ENCODE results near the gene TPRA1. TPM values are rescaled to one million over a fixed set of nuclear protein-coding genes. Genes with fewer than 3 reads are reported as not detected.

TPRA1 gene
- total and polyA plus RNA-seq, 2 experiments from 2014 or later = 16.7 to 30.4 TPM

GRCh38 chr3:127584734-127585133 lies 5.8 kb downstream of the TPRA1 start:
- H3K36me3 ChIP-seq (ENCODE audit: insufficient read depth) = no peaks in the 10 kb centered on the region
- DNase-seq (ENCODE audit: low spot score) (no peak), ATAC-seq (no peak)
- Mint-ChIP-seq H3K27ac (no peak overlapping the region), H3K4me1 (peaks cover 11% of the 10 kb centered on the region; the same call in 2 of the 3 replicates), H3K36me3 (ENCODE audit: low read depth) (no peaks in the 10 kb centered on the region; the same call in 1 of the 3 replicates), H3K4me3 (no peak overlapping the region), H3K27me3 (ENCODE audit: insufficient read depth, low read depth, poor library complexity) (peaks cover 10% of the 10 kb centered on the region), H3K9me3 (no peaks in the 10 kb centered on the region)
- H3K4me1 ChIP-seq (ENCODE audit: insufficient read depth) = peaks cover 5% of the 10 kb centered on the region; the same call in 1 of the 2 replicates
- TF ChIP-seq, protein P1, sequence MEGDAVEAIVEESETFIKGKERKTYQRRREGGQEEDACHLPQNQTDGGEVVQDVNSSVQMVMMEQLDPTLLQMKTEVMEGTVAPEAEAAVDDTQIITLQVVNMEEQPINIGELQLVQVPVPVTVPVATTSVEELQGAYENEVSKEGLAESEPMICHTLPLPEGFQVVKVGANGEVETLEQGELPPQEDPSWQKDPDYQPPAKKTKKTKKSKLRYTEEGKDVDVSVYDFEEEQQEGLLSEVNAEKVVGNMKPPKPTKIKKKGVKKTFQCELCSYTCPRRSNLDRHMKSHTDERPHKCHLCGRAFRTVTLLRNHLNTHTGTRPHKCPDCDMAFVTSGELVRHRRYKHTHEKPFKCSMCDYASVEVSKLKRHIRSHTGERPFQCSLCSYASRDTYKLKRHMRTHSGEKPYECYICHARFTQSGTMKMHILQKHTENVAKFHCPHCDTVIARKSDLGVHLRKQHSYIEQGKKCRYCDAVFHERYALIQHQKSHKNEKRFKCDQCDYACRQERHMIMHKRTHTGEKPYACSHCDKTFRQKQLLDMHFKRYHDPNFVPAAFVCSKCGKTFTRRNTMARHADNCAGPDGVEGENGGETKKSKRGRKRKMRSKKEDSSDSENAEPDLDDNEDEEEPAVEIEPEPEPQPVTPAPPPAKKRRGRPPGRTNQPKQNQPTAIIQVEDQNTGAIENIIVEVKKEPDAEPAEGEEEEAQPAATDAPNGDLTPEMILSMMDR (conservative IDR thresholded peaks at IDR 0.05; ENCODE audit: low read depth in 2 of 2) = no peak
- no peak for TF ChIP-seq STAT1 (IDR thresholded peaks at IDR 0.05; ENCODE audit: unreplicated experiment)
- TF ChIP-seq, protein P2, sequence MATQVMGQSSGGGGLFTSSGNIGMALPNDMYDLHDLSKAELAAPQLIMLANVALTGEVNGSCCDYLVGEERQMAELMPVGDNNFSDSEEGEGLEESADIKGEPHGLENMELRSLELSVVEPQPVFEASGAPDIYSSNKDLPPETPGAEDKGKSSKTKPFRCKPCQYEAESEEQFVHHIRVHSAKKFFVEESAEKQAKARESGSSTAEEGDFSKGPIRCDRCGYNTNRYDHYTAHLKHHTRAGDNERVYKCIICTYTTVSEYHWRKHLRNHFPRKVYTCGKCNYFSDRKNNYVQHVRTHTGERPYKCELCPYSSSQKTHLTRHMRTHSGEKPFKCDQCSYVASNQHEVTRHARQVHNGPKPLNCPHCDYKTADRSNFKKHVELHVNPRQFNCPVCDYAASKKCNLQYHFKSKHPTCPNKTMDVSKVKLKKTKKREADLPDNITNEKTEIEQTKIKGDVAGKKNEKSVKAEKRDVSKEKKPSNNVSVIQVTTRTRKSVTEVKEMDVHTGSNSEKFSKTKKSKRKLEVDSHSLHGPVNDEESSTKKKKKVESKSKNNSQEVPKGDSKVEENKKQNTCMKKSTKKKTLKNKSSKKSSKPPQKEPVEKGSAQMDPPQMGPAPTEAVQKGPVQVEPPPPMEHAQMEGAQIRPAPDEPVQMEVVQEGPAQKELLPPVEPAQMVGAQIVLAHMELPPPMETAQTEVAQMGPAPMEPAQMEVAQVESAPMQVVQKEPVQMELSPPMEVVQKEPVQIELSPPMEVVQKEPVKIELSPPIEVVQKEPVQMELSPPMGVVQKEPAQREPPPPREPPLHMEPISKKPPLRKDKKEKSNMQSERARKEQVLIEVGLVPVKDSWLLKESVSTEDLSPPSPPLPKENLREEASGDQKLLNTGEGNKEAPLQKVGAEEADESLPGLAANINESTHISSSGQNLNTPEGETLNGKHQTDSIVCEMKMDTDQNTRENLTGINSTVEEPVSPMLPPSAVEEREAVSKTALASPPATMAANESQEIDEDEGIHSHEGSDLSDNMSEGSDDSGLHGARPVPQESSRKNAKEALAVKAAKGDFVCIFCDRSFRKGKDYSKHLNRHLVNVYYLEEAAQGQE (IDR thresholded peaks at IDR 0.05; ENCODE audit: unreplicated experiment) = no peak
- TF ChIP-seq EZH2 (IDR thresholded peaks at IDR 0.05; ENCODE audit: low read depth, unreplicated experiment) = no peak
- TF ChIP-seq, protein P3, sequence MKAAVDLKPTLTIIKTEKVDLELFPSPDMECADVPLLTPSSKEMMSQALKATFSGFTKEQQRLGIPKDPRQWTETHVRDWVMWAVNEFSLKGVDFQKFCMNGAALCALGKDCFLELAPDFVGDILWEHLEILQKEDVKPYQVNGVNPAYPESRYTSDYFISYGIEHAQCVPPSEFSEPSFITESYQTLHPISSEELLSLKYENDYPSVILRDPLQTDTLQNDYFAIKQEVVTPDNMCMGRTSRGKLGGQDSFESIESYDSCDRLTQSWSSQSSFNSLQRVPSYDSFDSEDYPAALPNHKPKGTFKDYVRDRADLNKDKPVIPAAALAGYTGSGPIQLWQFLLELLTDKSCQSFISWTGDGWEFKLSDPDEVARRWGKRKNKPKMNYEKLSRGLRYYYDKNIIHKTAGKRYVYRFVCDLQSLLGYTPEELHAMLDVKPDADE (IDR thresholded peaks at IDR 0.05) = no peak
- TF ChIP-seq, protein P4, sequence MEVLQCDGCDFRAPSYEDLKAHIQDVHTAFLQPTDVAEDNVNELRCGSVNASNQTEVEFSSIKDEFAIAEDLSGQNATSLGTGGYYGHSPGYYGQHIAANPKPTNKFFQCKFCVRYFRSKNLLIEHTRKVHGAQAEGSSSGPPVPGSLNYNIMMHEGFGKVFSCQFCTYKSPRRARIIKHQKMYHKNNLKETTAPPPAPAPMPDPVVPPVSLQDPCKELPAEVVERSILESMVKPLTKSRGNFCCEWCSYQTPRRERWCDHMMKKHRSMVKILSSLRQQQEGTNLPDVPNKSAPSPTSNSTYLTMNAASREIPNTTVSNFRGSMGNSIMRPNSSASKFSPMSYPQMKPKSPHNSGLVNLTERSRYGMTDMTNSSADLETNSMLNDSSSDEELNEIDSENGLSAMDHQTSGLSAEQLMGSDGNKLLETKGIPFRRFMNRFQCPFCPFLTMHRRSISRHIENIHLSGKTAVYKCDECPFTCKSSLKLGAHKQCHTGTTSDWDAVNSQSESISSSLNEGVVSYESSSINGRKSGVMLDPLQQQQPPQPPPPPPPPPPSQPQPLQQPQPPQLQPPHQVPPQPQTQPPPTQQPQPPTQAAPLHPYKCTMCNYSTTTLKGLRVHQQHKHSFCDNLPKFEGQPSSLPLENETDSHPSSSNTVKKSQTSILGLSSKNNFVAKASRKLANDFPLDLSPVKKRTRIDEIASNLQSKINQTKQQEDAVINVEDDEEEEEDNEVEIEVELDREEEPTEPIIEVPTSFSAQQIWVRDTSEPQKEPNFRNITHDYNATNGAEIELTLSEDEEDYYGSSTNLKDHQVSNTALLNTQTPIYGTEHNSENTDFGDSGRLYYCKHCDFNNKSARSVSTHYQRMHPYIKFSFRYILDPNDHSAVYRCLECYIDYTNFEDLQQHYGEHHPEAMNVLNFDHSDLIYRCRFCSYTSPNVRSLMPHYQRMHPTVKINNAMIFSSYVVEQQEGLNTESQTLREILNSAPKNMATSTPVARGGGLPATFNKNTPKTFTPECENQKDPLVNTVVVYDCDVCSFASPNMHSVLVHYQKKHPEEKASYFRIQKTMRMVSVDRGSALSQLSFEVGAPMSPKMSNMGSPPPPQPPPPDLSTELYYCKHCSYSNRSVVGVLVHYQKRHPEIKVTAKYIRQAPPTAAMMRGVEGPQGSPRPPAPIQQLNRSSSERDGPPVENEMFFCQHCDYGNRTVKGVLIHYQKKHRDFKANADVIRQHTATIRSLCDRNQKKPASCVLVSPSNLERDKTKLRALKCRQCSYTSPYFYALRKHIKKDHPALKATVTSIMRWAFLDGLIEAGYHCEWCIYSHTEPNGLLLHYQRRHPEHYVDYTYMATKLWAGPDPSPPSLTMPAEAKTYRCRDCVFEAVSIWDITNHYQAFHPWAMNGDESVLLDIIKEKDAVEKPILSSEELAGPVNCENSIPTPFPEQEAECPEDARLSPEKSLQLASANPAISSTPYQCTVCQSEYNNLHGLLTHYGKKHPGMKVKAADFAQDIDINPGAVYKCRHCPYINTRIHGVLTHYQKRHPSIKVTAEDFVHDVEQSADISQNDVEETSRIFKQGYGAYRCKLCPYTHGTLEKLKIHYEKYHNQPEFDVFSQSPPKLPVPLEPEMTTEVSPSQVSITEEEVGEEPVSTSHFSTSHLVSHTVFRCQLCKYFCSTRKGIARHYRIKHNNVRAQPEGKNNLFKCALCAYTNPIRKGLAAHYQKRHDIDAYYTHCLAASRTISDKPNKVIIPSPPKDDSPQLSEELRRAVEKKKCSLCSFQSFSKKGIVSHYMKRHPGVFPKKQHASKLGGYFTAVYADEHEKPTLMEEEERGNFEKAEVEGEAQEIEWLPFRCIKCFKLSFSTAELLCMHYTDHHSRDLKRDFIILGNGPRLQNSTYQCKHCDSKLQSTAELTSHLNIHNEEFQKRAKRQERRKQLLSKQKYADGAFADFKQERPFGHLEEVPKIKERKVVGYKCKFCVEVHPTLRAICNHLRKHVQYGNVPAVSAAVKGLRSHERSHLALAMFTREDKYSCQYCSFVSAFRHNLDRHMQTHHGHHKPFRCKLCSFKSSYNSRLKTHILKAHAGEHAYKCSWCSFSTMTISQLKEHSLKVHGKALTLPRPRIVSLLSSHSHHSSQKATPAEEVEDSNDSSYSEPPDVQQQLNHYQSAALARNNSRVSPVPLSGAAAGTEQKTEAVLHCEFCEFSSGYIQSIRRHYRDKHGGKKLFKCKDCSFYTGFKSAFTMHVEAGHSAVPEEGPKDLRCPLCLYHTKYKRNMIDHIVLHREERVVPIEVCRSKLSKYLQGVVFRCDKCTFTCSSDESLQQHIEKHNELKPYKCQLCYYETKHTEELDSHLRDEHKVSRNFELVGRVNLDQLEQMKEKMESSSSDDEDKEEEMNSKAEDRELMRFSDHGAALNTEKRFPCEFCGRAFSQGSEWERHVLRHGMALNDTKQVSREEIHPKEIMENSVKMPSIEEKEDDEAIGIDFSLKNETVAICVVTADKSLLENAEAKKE (CRISPR knock-in tag; IDR thresholded peaks at IDR 0.05) = no peak
- no peak for TF ChIP-seq CREB1 (CRISPR knock-in tag; IDR thresholded peaks at IDR 0.05; ENCODE audit: low read depth)
- TF ChIP-seq NANOG (IDR thresholded peaks at IDR 0.05; ENCODE audit: borderline replicate concordance) = no peak
- TF ChIP-seq EZH2phosphoT487 (IDR thresholded peaks at IDR 0.05; ENCODE audit: unreplicated experiment) = no peak
- no peak for TF ChIP-seq ZNF331 (CRISPR knock-in tag; IDR thresholded peaks at IDR 0.05; ENCODE audit: low read depth)
- no peak for TF ChIP-seq ZNF114 (CRISPR knock-in tag; IDR thresholded peaks at IDR 0.05)
- no peak for TF ChIP-seq POLR2AphosphoS5 (IDR thresholded peaks at IDR 0.05; ENCODE audit: low read depth)
- TF ChIP-seq JUNB (IDR thresholded peaks at IDR 0.05; ENCODE audit: unreplicated experiment) = no peak
- no peak overlapping the region for H3K27ac ChIP-seq (ENCODE audit: low read depth)
- no peaks in the 10 kb centered on the region for H3K9me2 ChIP-seq (ENCODE audit: insufficient read depth)
- H3K4me3 ChIP-seq = no peak overlapping the region
- peaks cover 21% of the 10 kb centered on the region for H3K79me2 ChIP-seq (replicated peaks; ENCODE audit: insufficient read depth)
- no peak overlapping the region for H3K4me2 ChIP-seq
- peaks cover 5% of the 10 kb centered on the region; the same call in 1 of the 2 replicates for H3K27me3 ChIP-seq (ENCODE audit: insufficient read depth)
- peaks cover 4% of the 10 kb centered on the region; the same call in 1 of the 2 replicates for H4K20me1 ChIP-seq (replicated peaks; ENCODE audit: insufficient read depth)
- H2AFZ ChIP-seq = no peak overlapping the region
- H3F3A ChIP-seq (replicated peaks; ENCODE audit: low read depth) = no peaks in the 10 kb centered on the region
